ENCODE results near the gene MON2. TPM values are rescaled to one million over a fixed set of nuclear protein-coding genes. Genes with fewer than 3 reads are reported as not detected.
"Not testable (repeated sequence)": the region's sequence is repeated elsewhere in the genome, so short reads cannot be mapped to it uniquely, and the experiment has no call there.

The MON2 gene
- total RNA-seq, 1 donor from 2014 or later: 43.4 TPM

DNA sequence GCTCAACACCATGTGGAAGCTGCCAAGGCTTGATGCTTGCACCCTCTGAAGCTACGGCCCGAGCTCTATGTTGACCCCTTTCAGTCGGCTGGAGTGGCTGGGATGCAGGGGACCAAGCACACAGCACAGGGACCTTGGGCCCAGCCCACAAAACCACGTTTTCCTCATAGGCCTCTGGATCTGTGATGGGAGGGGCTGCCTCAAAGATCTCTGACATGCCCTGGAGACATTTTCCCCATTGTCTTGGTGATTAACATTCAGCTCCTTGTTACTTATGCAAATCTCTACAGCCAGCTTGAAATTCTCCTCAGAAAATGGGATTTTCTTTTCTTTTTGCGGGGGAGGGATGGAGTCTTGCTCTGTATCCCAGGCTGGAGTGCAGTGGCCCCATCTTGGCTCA, 46.3 kb downstream of the MON2 start:
- Mint-ChIP-seq H3K27me3 (ENCODE audit: unreplicated experiment) (no peaks in the 10 kb centered on the region), H3K4me1 (ENCODE audit: low read depth, unreplicated experiment) (no peaks in the 10 kb centered on the region), H3K4me3 (ENCODE audit: unreplicated experiment) (no peak overlapping the region), H3K9me3 (ENCODE audit: unreplicated experiment) (peaks cover 8% of the 10 kb centered on the region), H3K36me3 (ENCODE audit: unreplicated experiment) (peaks cover 30% of the 10 kb centered on the region), H3K27ac (ENCODE audit: unreplicated experiment) (no peak overlapping the region)
- no peak for DNase-seq
- TF ChIP-seq CTCF (IDR thresholded peaks at IDR 0.05; ENCODE audit: partially characterized antibody, unreplicated experiment): no peak

DNA sequence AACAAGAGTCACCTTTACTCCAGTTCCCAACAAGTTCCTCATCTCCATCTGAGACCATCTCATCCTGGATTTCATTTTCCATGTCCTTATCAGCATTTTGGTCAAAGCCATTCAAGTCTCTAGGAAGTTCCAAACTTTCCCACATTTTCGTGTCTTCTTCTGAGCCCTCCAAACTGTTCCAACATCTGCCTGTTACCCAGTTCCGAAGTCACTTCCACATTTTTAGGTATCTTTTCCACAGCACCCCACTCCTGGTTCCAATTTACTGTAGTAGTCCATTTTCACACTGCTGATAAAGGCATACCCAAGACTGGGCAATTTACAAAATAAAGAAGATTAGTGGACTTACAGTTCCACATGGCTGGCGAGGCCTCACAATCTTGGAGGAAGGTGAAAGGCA, 47.5 kb downstream of the MON2 start:
- not testable (repeated sequence) for H3K4me1 Mint-ChIP-seq (ENCODE audit: low read depth, unreplicated experiment); H3K27me3 Mint-ChIP-seq (ENCODE audit: unreplicated experiment); DNase-seq; H3K9me3 Mint-ChIP-seq (ENCODE audit: unreplicated experiment); H3K4me3 Mint-ChIP-seq (ENCODE audit: unreplicated experiment); H3K27ac Mint-ChIP-seq (ENCODE audit: unreplicated experiment)
- H3K36me3 Mint-ChIP-seq (ENCODE audit: unreplicated experiment): peaks cover 30% of the 10 kb centered on the region

GRCh38 chr12:62516927-62517326, 50.3 kb downstream of the MON2 start:
- H3K36me3 Mint-ChIP-seq (ENCODE audit: unreplicated experiment): peaks cover 14% of the 10 kb centered on the region
- peaks cover 4% of the 10 kb centered on the region for H3K9me3 Mint-ChIP-seq (ENCODE audit: unreplicated experiment)
- H3K27me3 Mint-ChIP-seq (ENCODE audit: unreplicated experiment): no peaks in the 10 kb centered on the region
- TF ChIP-seq CTCF (IDR thresholded peaks at IDR 0.05; ENCODE audit: partially characterized antibody, unreplicated experiment): no peak
- H3K4me3 Mint-ChIP-seq (ENCODE audit: unreplicated experiment): no peak overlapping the region
- H3K4me1 Mint-ChIP-seq (ENCODE audit: low read depth, unreplicated experiment): no peaks in the 10 kb centered on the region
- no peak for DNase-seq
- H3K27ac Mint-ChIP-seq (ENCODE audit: unreplicated experiment): no peak overlapping the region

GRCh38 chr12:62517887-62518286, 51.3 kb downstream of the MON2 start:
- Mint-ChIP-seq H3K27me3 (ENCODE audit: unreplicated experiment) (no peaks in the 10 kb centered on the region), H3K4me3 (ENCODE audit: unreplicated experiment) (no peak overlapping the region), H3K9me3 (ENCODE audit: unreplicated experiment) (peaks cover 3% of the 10 kb centered on the region), H3K27ac (ENCODE audit: unreplicated experiment) (no peak overlapping the region), H3K4me1 (ENCODE audit: low read depth, unreplicated experiment) (no peaks in the 10 kb centered on the region), H3K36me3 (ENCODE audit: unreplicated experiment) (peaks cover 10% of the 10 kb centered on the region)
- no peak for TF ChIP-seq CTCF (IDR thresholded peaks at IDR 0.05; ENCODE audit: partially characterized antibody, unreplicated experiment)
- no peak for DNase-seq

GRCh38 chr12:62519043-62519442, 52.4 kb downstream of the MON2 start:
- H3K9me3 Mint-ChIP-seq (ENCODE audit: unreplicated experiment): peaks cover under 1% of the 10 kb centered on the region
- no peaks in the 10 kb centered on the region for H3K27me3 Mint-ChIP-seq (ENCODE audit: unreplicated experiment)

More at GRCh38 chr12:62519043-62519442, 52.4 kb downstream of the MON2 start:
- Mint-ChIP-seq H3K4me3 (ENCODE audit: unreplicated experiment) (no peak overlapping the region), H3K36me3 (ENCODE audit: unreplicated experiment) (peaks cover 6% of the 10 kb centered on the region), H3K27ac (ENCODE audit: unreplicated experiment) (no peak overlapping the region), H3K4me1 (ENCODE audit: low read depth, unreplicated experiment) (no peaks in the 10 kb centered on the region)
- TF ChIP-seq CTCF (IDR thresholded peaks at IDR 0.05; ENCODE audit: partially characterized antibody, unreplicated experiment): no peak
- DNase-seq: no peak

All from glutamatergic neuron (in vitro differentiated cells).